ENCODE results near the gene DOCK4.

- TF ChIP-seq SUZ12 (IDR thresholded peaks at IDR 0.05; ENCODE audit: extremely low read depth, insufficient read depth, insufficient read length) (no peak), YY1 (IDR thresholded peaks at IDR 0.05; ENCODE audit: insufficient read depth, insufficient read length) (no peak)
Observed at GRCh38 chr7:112101201-112101846, 104.9 kb downstream of the DOCK4 start.

All from NT2/D1 (cell line).